ENCODE measurements around the gene NUCB2. TPM values are rescaled to one million over a fixed set of nuclear protein-coding genes. Genes with fewer than 3 reads are reported as not detected.
A peak's percentile ranks its signal among the peaks of the same experiment; 100 is the strongest.

The NUCB2 gene
- polyA plus RNA-seq, 2 of the 4 experiments (the other 2 are of a cell fraction) = 36.7 to 92.5 TPM

- CTCF ChIA-PET = interaction anchor here (0.9 to 1.2 kb wide), 2 partner anchors 34 to 120 kb away, joined by 4 to 7 read pairs; no protein-coding TSS in a partner anchor
- Histone ChIP-seq H3K4me1 (no peaks in the 10 kb centered on the region; the same call in 2 of the 3 replicates), H3K9me3 (no peaks in the 10 kb centered on the region), H3K27ac (no peak overlapping the region), H3K4me2 (no peak overlapping the region), H3K4me3 (no peak overlapping the region)
- no peak for FAIRE-seq
- TF ChIP-seq HEYL (CRISPR knock-in tag; IDR thresholded peaks at IDR 0.05) (no peak), MYC (IDR thresholded peaks at IDR 0.05; ENCODE audit: borderline replicate concordance, low read length) (no peak), HOXA7 (CRISPR knock-in tag; IDR thresholded peaks at IDR 0.05) (no peak), HES2 (IDR thresholded peaks at IDR 0.05) (no peak), PBX3 (IDR thresholded peaks at IDR 0.05) (no peak), POLR2A (IDR thresholded peaks at IDR 0.05; ENCODE audit: low read length) (no peak), RCOR1 (IDR thresholded peaks at IDR 0.05; ENCODE audit: low read depth, low read length) (no peak), NR3C1 (IDR thresholded peaks at IDR 0.05) (no peak), NPAS2 (CRISPR knock-in tag; IDR thresholded peaks at IDR 0.05; ENCODE audit: borderline replicate concordance) (no peak), CTCF (IDR thresholded peaks at IDR 0.05) (no peak), KDM1A (IDR thresholded peaks at IDR 0.05; ENCODE audit: low read depth) (no peak), CHD2 (IDR thresholded peaks at IDR 0.05; ENCODE audit: low read length, partially characterized antibody) (no peak)
- POLR2A ChIA-PET = no interaction called here
- WGBS (ENCODE audit: missing lambda C conversion rate) = 92% methylated on average over 7 of the region's 7 CpGs
- ATAC-seq = no peak
- no peak for DNase-seq (ENCODE audit: low read depth in 1 of 2, low spot score in 1 of 2)
Observed at GRCh38 chr11:17350455-17351171, 74.1 kb downstream of the NUCB2 start.

DNA sequence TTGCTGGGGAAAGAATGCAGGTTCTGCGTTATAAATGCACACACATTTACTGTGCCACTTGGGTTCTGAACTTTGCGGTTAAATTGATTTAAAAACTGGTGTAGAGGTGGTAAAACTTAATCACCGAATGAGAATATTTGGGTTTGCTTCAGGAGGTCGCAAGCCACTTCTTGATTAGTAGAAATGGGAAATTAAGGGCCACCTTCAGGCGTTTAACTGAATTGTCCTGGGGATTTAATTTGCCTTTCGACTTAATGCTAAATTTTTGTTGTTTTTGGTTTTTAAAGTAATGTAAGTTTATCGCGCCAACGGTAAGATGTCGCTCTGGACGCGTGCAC, 74.6 kb downstream of the NUCB2 start:
- ChIA-PET POLR2A (no interaction called here), CTCF (interaction anchor here (0.9 to 1.2 kb wide), 2 partner anchors 34 to 121 kb away, joined by 4 to 7 read pairs; no protein-coding TSS in a partner anchor)
- FAIRE-seq = no peak
- peak in 1 of 2 experiments; percentile 16 for DNase-seq (ENCODE audit: low read depth in 1 of 2, low spot score in 1 of 2)
- H3K4me2 ChIP-seq = peak overlapping the region; percentile 96
- no peaks in the 10 kb centered on the region; the same call in 2 of the 3 replicates for H3K4me1 ChIP-seq
- peak overlapping the region in 1 of 2 experiments; percentile 86; a peak in 3 of 6 replicates for H3K27ac ChIP-seq
- ATAC-seq = no peak
- no peaks in the 10 kb centered on the region for H3K9me3 ChIP-seq
- 72% methylated on average over 12 of the region's 12 CpGs for WGBS (ENCODE audit: missing lambda C conversion rate)
- TF ChIP-seq CTCF (IDR thresholded peaks at IDR 0.05) = 0 out of 3 replicates have a peak, but pooled peaks have one; percentile 10
- no peak for TF ChIP-seq POLR2A (IDR thresholded peaks at IDR 0.05; ENCODE audit: low read length)
- H3K4me3 ChIP-seq = peak overlapping the region; percentile 51

- ChIA-PET CTCF (interaction anchor here (0.8 to 3.5 kb wide), 2 partner anchors 70 to 122 kb away, joined by 3 to 15 read pairs; no protein-coding TSS in a partner anchor), POLR2A (interaction anchor here (0.6 to 2.1 kb wide), 2 partner anchors 75 to 144 kb away, joined by 4 to 11 read pairs; partner anchors contain the start of genes NUCB2 and PIK3C2A)
- peak; percentile 34 to 38 for ATAC-seq
- peak within 1 kb of the TSS; percentile 51 for H3K4me3 ChIP-seq
- peak; percentile 38 to 45 for DNase-seq (ENCODE audit: low read depth in 1 of 2, low spot score in 1 of 2)
- H3K4me2 ChIP-seq = peak within 1 kb of the TSS; percentile 96
- no peaks in the 10 kb centered on the region; the same call in 2 of the 3 replicates for H3K4me1 ChIP-seq
- peak within 1 kb of the TSS; percentile 69 to 86 for H3K27ac ChIP-seq
- no peak for FAIRE-seq
- H3K9me3 ChIP-seq = no peaks in the 10 kb centered on the region
- 11% methylated on average over 29 of the region's 61 CpGs for WGBS (ENCODE audit: missing lambda C conversion rate)
- TF ChIP-seq RARB (CRISPR knock-in tag; IDR thresholded peaks at IDR 0.05) (no peak), BHLHE40 (IDR thresholded peaks at IDR 0.05; ENCODE audit: low read depth, low read length) (no peak), RCOR1 (IDR thresholded peaks at IDR 0.05; ENCODE audit: low read depth, low read length) (no peak), EHF (CRISPR knock-in tag; IDR thresholded peaks at IDR 0.05) (no peak), HOXB13 (CRISPR knock-in tag; IDR thresholded peaks at IDR 0.05; ENCODE audit: low read depth) (no peak), PHF8 (IDR thresholded peaks at IDR 0.05; ENCODE audit: borderline replicate concordance, low read depth) (no peak), RAD21 (conservative IDR thresholded peaks at IDR 0.05 in 1 of 2, IDR thresholded peaks at IDR 0.05 in 1 of 2) (no peak), NPAS2 (CRISPR knock-in tag; IDR thresholded peaks at IDR 0.05; ENCODE audit: borderline replicate concordance) (no peak), BCL3 (IDR thresholded peaks at IDR 0.05) (no peak), KDM5A (IDR thresholded peaks at IDR 0.05) (no peak), ZC3H11A (IDR thresholded peaks at IDR 0.05) (no peak), MYC (IDR thresholded peaks at IDR 0.05; ENCODE audit: borderline replicate concordance, low read length) (peak; percentile 82; the same call in 1 of the 2 replicates), SREBF2 (IDR thresholded peaks at IDR 0.05) (no peak), EHMT2 (IDR thresholded peaks at IDR 0.05; ENCODE audit: low read depth) (no peak), MAX (IDR thresholded peaks at IDR 0.05) (peak; percentile 81), TFCP2L1 (CRISPR knock-in tag; IDR thresholded peaks at IDR 0.05) (no peak)
Observed at GRCh38 chr11:17351510-17352176, 75.1 kb downstream of the NUCB2 start, which contains the start of gene NCR3LG1. Gene NCR3LG1, plus strand, starts transcription at chr11:17351800. Its CDS starts 170 bp downstream, at chr11:17351970.
